ENCODE data around the gene LCTL. TPM values are rescaled to one million over a fixed set of nuclear protein-coding genes. Genes with fewer than 3 reads are reported as not detected.

The LCTL gene
- polyA plus RNA-seq, 3 donors, result not detected

GRCh38 chr15:66614456-66614855, 48.7 kb upstream of the LCTL start:
- peaks cover 64% of the 10 kb centered on the region for H3K4me1 Mint-ChIP-seq
- no peak for DNase-seq
- H3K36me3 ChIP-seq (replicated peaks in 1 of 2; ENCODE audit: control insufficient read depth in 1 of 2, insufficient read depth in 2 of 2, low read length in 2 of 2), result no peaks in the 10 kb centered on the region
- H3K27me3 ChIP-seq (ENCODE audit: control insufficient read depth in 2 of 2, insufficient read depth in 2 of 2, low read length in 2 of 2), result no peaks in the 10 kb centered on the region
- no peaks in the 10 kb centered on the region for H3K79me2 ChIP-seq (ENCODE audit: insufficient read depth, low read length)
- H3K36me3 Mint-ChIP-seq, result peaks cover 0 to 1% of the 10 kb centered on the region in 2 donors
- H3K9ac ChIP-seq (ENCODE audit: insufficient read depth, low read length, poor library complexity, severe bottlenecking), result no peak overlapping the region
- peak overlapping the region; percentile 30 to 92 (median 76) for H3K27ac Mint-ChIP-seq
- peak overlapping the region in 1 of 2 donors; percentile 78 for H3K27ac ChIP-seq (ENCODE audit: low read depth in 1 of 2, low read length in 2 of 2)
- H3K9me3 Mint-ChIP-seq, result peaks cover 0 to 6% (median 0%) of the 10 kb centered on the region in 7 donors
- TF ChIP-seq, protein P1, sequence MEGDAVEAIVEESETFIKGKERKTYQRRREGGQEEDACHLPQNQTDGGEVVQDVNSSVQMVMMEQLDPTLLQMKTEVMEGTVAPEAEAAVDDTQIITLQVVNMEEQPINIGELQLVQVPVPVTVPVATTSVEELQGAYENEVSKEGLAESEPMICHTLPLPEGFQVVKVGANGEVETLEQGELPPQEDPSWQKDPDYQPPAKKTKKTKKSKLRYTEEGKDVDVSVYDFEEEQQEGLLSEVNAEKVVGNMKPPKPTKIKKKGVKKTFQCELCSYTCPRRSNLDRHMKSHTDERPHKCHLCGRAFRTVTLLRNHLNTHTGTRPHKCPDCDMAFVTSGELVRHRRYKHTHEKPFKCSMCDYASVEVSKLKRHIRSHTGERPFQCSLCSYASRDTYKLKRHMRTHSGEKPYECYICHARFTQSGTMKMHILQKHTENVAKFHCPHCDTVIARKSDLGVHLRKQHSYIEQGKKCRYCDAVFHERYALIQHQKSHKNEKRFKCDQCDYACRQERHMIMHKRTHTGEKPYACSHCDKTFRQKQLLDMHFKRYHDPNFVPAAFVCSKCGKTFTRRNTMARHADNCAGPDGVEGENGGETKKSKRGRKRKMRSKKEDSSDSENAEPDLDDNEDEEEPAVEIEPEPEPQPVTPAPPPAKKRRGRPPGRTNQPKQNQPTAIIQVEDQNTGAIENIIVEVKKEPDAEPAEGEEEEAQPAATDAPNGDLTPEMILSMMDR (IDR thresholded peaks at IDR 0.05), result no peak
- H3K4me3 Mint-ChIP-seq, result no peak overlapping the region
- peak overlapping the region in 1 of 3 experiments; percentile 38 for H3K4me3 ChIP-seq (replicated peaks in 1 of 3; ENCODE audit: low read depth in 2 of 3, low read length in 3 of 3)
- H2AFZ ChIP-seq (ENCODE audit: insufficient read depth, low read depth, low read length, poor library complexity, severe bottlenecking), result no peak overlapping the region
- H3K9me3 ChIP-seq (replicated peaks in 1 of 2; ENCODE audit: control insufficient read depth in 1 of 2, insufficient read depth in 1 of 2, low read length in 2 of 2), result no peaks in the 10 kb centered on the region
- WGBS (ENCODE audit: insufficient coverage), result 85% methylated on average over 4 of the region's 5 CpGs
- H3K27me3 Mint-ChIP-seq (ENCODE audit: low read depth in 3 of 3), result no peaks in the 10 kb centered on the region
- intact Hi-C loops (cut with micrococcal nuclease), result no loop called here
- H4K20me1 ChIP-seq (ENCODE audit: insufficient read depth, low read length), result no peaks in the 10 kb centered on the region
- peak overlapping the region; percentile 56 for H3K4me2 ChIP-seq (replicated peaks; ENCODE audit: extremely low read depth, low read length, poor library complexity, severe bottlenecking)
- H3K4me1 ChIP-seq (ENCODE audit: control insufficient read depth in 1 of 2, insufficient read depth in 2 of 2, low read length in 2 of 2), result peaks cover 64 to 67% of the 10 kb centered on the region in 2 donors

GRCh38 chr15:66613743-66614142, 47.9 kb upstream of the LCTL start:
- H3K27me3 ChIP-seq (ENCODE audit: control insufficient read depth in 2 of 2, insufficient read depth in 2 of 2, low read length in 2 of 2), result no peaks in the 10 kb centered on the region
- H3K36me3 Mint-ChIP-seq, result peaks cover 0 to 1% of the 10 kb centered on the region in 2 donors
- peak overlapping the region; percentile 41 to 88 (median 54) for H3K27ac Mint-ChIP-seq
- H3K36me3 ChIP-seq (replicated peaks in 1 of 2; ENCODE audit: control insufficient read depth in 1 of 2, insufficient read depth in 2 of 2, low read length in 2 of 2), result no peaks in the 10 kb centered on the region
- whole genome bisulfite sequencing (ENCODE audit: insufficient coverage), result 0% methylated on average over 2 of the region's 3 CpGs
- no peak overlapping the region for H3K4me2 ChIP-seq (replicated peaks; ENCODE audit: extremely low read depth, low read length, poor library complexity, severe bottlenecking)
- H3K27ac ChIP-seq (ENCODE audit: low read depth in 1 of 2, low read length in 2 of 2), result peak overlapping the region in 1 of 2 donors; percentile 78
- DNase-seq, result peak in 1 of 3 donors; percentile 14
- no peaks in the 10 kb centered on the region for H3K79me2 ChIP-seq (ENCODE audit: insufficient read depth, low read length)
- intact Hi-C loops (cut with micrococcal nuclease), result no loop called here
- no peaks in the 10 kb centered on the region for H3K9me3 ChIP-seq (replicated peaks in 1 of 2; ENCODE audit: control insufficient read depth in 1 of 2, insufficient read depth in 1 of 2, low read length in 2 of 2)
- peaks cover 57% of the 10 kb centered on the region for H3K4me1 Mint-ChIP-seq
- peak overlapping the region in 1 of 2 donors; percentile 51 for H3K4me3 Mint-ChIP-seq
- H3K4me3 ChIP-seq (replicated peaks in 1 of 3; ENCODE audit: low read depth in 2 of 3, low read length in 3 of 3), result peak overlapping the region in 1 of 3 experiments; percentile 18
- H3K27me3 Mint-ChIP-seq (ENCODE audit: low read depth in 3 of 3), result no peaks in the 10 kb centered on the region
- H3K9me3 Mint-ChIP-seq, result peaks cover 0 to 6% (median 0%) of the 10 kb centered on the region in 7 donors
- peaks cover 57 to 60% of the 10 kb centered on the region in 2 donors for H3K4me1 ChIP-seq (ENCODE audit: control insufficient read depth in 1 of 2, insufficient read depth in 2 of 2, low read length in 2 of 2)
- no peaks in the 10 kb centered on the region for H4K20me1 ChIP-seq (ENCODE audit: insufficient read depth, low read length)
- H3K9ac ChIP-seq (ENCODE audit: insufficient read depth, low read length, poor library complexity, severe bottlenecking), result no peak overlapping the region
- TF ChIP-seq, protein P1 (IDR thresholded peaks at IDR 0.05), result no peak
- H2AFZ ChIP-seq (ENCODE audit: insufficient read depth, low read depth, low read length, poor library complexity, severe bottlenecking), result peak overlapping the region; percentile 81

Data from CD14-positive monocyte (primary cell).